Right renal cortex interstitium (tissue), 3 donors: Measurements from ENCODE around the gene TACR2. TPM values are rescaled to one million over a fixed set of nuclear protein-coding genes. Genes with fewer than 3 reads are reported as not detected.

Source experiments
- DNase-seq, 3 donors: peaks; one replicate each; pipeline ENCODE4 v3.0.0-alpha.2; 2013; ENCODE audit warnings: low read depth in 3 of 3, low spot score in 2 of 3
- polyA plus RNA-seq, 3 donors: library from polyadenylated mRNA; unstranded; fragments of 120-200 nt; gene quantifications; one replicate each; pipeline ENCODE4 v1.2.1, GENCODE V29; 2013; ENCODE audit not compliant: insufficient read length in 3 of 3

TACR2 gene
- polyA plus RNA-seq, 3 donors, result 0.10 to 0.28 (median 0.24) TPM

GRCh38 chr10:69377191-69377590 is 39.5 kb downstream of the TACR2 start:
- DNase-seq, result no peak

- DNase-seq, result no peak
These were observed 40.1 kb downstream of the TACR2 start for GRCh38 chr10:69376662-69377061.

GRCh38 chr10:69375307-69376151 is 41.2 kb downstream of the TACR2 start:
- DNase-seq, result no peak

- no peak for DNase-seq
These were observed 41.8 kb downstream of the TACR2 start for GRCh38 chr10:69374931-69375306.

- no peak for DNase-seq
These were observed 42.5 kb downstream of the TACR2 start for GRCh38 chr10:69374242-69374641.

GRCh38 chr10:69372126-69372980 is 44.4 kb downstream of the TACR2 start:
- DNase-seq, result no peak

- DNase-seq, result no peak
These were observed 49.2 kb downstream of the TACR2 start for GRCh38 chr10:69367469-69367868.

GRCh38 chr10:69366738-69367137 is 50.0 kb downstream of the TACR2 start:
- DNase-seq, result no peak

- no peak for DNase-seq
These were observed 52.3 kb downstream of the TACR2 start for GRCh38 chr10:69364232-69364940.

- no peak for DNase-seq
These were observed 53.1 kb downstream of the TACR2 start for GRCh38 chr10:69363666-69364065.

GRCh38 chr10:69362471-69362954 is 54.2 kb downstream of the TACR2 start:
- DNase-seq, result no peak

GRCh38 chr10:69361303-69361614 is 55.5 kb downstream of the TACR2 start:
- DNase-seq, result no peak

- no peak for DNase-seq
These were observed 56.0 kb downstream of the TACR2 start for GRCh38 chr10:69360485-69361302.

GRCh38 chr10:69359594-69359993 is 57.1 kb downstream of the TACR2 start:
- DNase-seq, result no peak

GRCh38 chr10:69359148-69359547 is 57.6 kb downstream of the TACR2 start:
- no peak for DNase-seq

GRCh38 chr10:69358148-69358795 is 58.4 kb downstream of the TACR2 start:
- DNase-seq, result no peak

GRCh38 chr10:69356187-69356586 is 60.5 kb downstream of the TACR2 start:
- DNase-seq, result no peak

GRCh38 chr10:69353977-69354635 is 62.6 kb downstream of the TACR2 start:
- DNase-seq, result no peak
